Heart left ventricle (tissue), 13 donors: Measurements from ENCODE around the gene TFIP11.

Source experiments
- POLR2A ChIP-seq, 2 donors: fragments of 450-650 bp; IDR thresholded peaks; one replicate each; pipeline ENCODE4 v1.6.1; 2017; ENCODE audit warnings: antibody characterized with exemption in 2 of 2, mild to moderate bottlenecking in 2 of 2, moderate library complexity in 2 of 2
- TF ChIP-seq, protein P1 (sequence below), 12 donors: fragments of 200-600 bp; sonication (generic) in 4 of 12; IDR thresholded peaks; one replicate each; pipeline versions ENCODE4 v1.5.0 to v1.8.0; 2018 to 2022; ENCODE audit warnings: antibody characterized with exemption in 12 of 12, mild to moderate bottlenecking in 5 of 12
- donor health status: ischemic (EF 13 %, LVEDD 7.1; RV severe dilation, severe dysfunction).
- donor health status: DM: no; HTN: yes; CAD: no.
- donor health status: DM: no; HTN: no; CAD: no.
- donor health status: ischemic (EF 25% LVEDD 6.9; RV normal size, moderate dysfunction).
- donor health status: ischemic (EF 25% LVEDD 5.7; RV mildly dilated, moderate dysfunction).
- donor health status: ischemic (EF 35%, LVEDD 5.7; RV mildly dilated, moderate dysfunction).
- donor health status: nonischemic (EF 11% LVEDD 7.7; RV severe dilation, severe dysfunction).
- donor health status: DM: yes; HTN: yes; CAD: no.
- donor health status: PGD.
- donor health status: ischemic (EF 29% LVEDD 5.4; RV normal size, mild dysfunction).
- donor health status: nonischemic (EF 23%, LVEDD 6.1; RV moderate dilation, normal function).

DNA sequence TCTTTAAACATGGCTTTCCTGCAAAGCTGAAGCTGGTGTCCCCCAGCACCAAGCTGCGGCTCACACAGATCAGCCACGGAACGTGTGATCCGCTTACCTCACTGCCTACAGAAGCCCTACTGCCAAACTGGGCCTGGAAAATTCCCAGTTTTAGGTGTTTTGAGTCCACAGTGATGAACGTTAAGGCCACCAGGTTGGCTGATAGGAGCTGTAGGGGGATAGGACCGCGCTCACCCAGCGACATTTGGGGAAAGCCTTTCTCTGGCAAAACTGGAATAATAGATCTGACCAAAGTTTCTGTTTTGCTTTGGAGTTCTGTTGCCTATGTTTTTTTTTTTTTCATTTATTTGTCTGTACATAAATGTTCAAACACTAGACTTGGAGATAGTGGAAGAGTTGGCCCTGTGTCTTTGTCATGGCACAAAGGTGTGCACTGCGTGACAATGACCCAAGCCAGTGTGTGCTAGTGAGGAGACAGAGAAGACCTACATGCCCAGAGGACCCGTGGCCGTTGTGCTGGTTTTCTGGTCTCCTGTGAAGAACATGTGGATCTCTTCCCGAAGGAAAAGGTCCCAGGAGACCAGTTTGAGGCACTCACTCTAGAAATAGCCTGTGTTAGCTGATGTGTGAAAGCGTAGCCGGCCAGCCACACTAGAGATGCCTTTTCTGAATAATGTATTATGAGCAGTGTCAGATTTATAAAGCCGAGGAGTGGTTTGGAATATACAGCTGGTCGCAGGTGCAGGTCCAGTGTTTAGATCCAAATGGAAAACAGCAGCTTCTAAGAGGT, 68.2 kb downstream of the TFIP11 start:
- TF ChIP-seq, protein P1, sequence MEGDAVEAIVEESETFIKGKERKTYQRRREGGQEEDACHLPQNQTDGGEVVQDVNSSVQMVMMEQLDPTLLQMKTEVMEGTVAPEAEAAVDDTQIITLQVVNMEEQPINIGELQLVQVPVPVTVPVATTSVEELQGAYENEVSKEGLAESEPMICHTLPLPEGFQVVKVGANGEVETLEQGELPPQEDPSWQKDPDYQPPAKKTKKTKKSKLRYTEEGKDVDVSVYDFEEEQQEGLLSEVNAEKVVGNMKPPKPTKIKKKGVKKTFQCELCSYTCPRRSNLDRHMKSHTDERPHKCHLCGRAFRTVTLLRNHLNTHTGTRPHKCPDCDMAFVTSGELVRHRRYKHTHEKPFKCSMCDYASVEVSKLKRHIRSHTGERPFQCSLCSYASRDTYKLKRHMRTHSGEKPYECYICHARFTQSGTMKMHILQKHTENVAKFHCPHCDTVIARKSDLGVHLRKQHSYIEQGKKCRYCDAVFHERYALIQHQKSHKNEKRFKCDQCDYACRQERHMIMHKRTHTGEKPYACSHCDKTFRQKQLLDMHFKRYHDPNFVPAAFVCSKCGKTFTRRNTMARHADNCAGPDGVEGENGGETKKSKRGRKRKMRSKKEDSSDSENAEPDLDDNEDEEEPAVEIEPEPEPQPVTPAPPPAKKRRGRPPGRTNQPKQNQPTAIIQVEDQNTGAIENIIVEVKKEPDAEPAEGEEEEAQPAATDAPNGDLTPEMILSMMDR (IDR thresholded peaks at IDR 0.05), result no peak
- TF ChIP-seq POLR2A (IDR thresholded peaks at IDR 0.05), result no peak
